HEK293 (cell line): ENCODE results near the gene RAB3C.

Source experiments
- CTCF ChIP-seq: fragments of 450-650 bp; formaldehyde crosslinking; IDR thresholded peaks from 2 replicates; pipeline ENCODE4 v1.5.1; 2016; ENCODE audit warnings: missing biosample characterization, missing genetic modification characterization
- SCRT2 ChIP-seq: fragments of 450-650 bp; formaldehyde crosslinking; IDR thresholded peaks from 2 replicates; pipeline ENCODE4 v1.5.1; 2016; ENCODE audit warnings: missing biosample characterization, missing genetic modification characterization
- SP2 ChIP-seq: fragments of 450-650 bp; formaldehyde crosslinking; IDR thresholded peaks from 2 replicates; pipeline ENCODE4 v1.5.1; 2016; ENCODE audit warnings: missing biosample characterization, missing genetic modification characterization
- YY1 ChIP-seq: fragments of 450-650 bp; formaldehyde crosslinking; IDR thresholded peaks from 2 replicates; pipeline ENCODE4 v1.5.1; 2018; ENCODE audit warnings: missing biosample characterization, missing genetic modification characterization
- ZBTB17 ChIP-seq: fragments of 450-650 bp; formaldehyde crosslinking; IDR thresholded peaks from 2 replicates; pipeline ENCODE4 v1.5.1; 2016; ENCODE audit warnings: missing biosample characterization, missing genetic modification characterization
- ZNF121 ChIP-seq: fragments of 450-650 bp; formaldehyde crosslinking; IDR thresholded peaks from 2 replicates; pipeline ENCODE4 v1.5.1; 2016; ENCODE audit warnings: missing biosample characterization, missing genetic modification characterization
- ZNF138 ChIP-seq: fragments of 450-650 bp; formaldehyde crosslinking; IDR thresholded peaks from 2 replicates; pipeline ENCODE4 v1.5.1; 2016; ENCODE audit warnings: missing biosample characterization, missing genetic modification characterization, borderline replicate concordance
- ZNF292 ChIP-seq: fragments of 450-650 bp; formaldehyde crosslinking; IDR thresholded peaks from 2 replicates; pipeline ENCODE4 v1.5.1; 2016; ENCODE audit warnings: low read depth, missing biosample characterization, missing genetic modification characterization, borderline replicate concordance
- ZNF416 ChIP-seq: fragments of 450-650 bp; formaldehyde crosslinking; IDR thresholded peaks from 2 replicates; pipeline ENCODE4 v1.5.1; 2016; ENCODE audit warnings: missing biosample characterization, missing genetic modification characterization
- ZNF544 ChIP-seq: fragments of 450-650 bp; formaldehyde crosslinking; IDR thresholded peaks from 2 replicates; pipeline ENCODE4 v1.5.0; 2017; ENCODE audit warnings: missing biosample characterization, missing genetic modification characterization
- ZNF629 ChIP-seq: fragments of 450-650 bp; formaldehyde crosslinking; IDR thresholded peaks from 2 replicates; pipeline ENCODE4 v1.5.1; 2017; ENCODE audit warnings: missing biosample characterization, missing genetic modification characterization
- ZSCAN4 ChIP-seq: fragments of 450-650 bp; formaldehyde crosslinking; IDR thresholded peaks from 2 replicates; pipeline ENCODE4 v1.5.1; 2017; ENCODE audit warnings: missing biosample characterization, missing genetic modification characterization

- no peak for TF ChIP-seq CTCF
- no peak for TF ChIP-seq ZSCAN4
- TF ChIP-seq YY1 (tag by site-specific recombination) = no peak
- TF ChIP-seq ZBTB17 = no peak
- TF ChIP-seq SP2 (tag by site-specific recombination) = no peak
- no peak for TF ChIP-seq SCRT2 (tag by site-specific recombination)
- TF ChIP-seq ZNF138 = no peak
- TF ChIP-seq ZNF416 = no peak
- no peak for TF ChIP-seq ZNF121 (tag by site-specific recombination)
- TF ChIP-seq ZNF544 = no peak
- no peak for TF ChIP-seq ZNF292 (tag by site-specific recombination)
- no peak for TF ChIP-seq ZNF629
Observed at GRCh38 chr5:58598440-58598839, 15.6 kb downstream of the RAB3C start.
